Measurements from ENCODE around the gene MAML3. TPM values are rescaled to one million over a fixed set of nuclear protein-coding genes. Genes with fewer than 3 reads are reported as not detected.

The MAML3 gene
- total RNA-seq, 2 experiments from 2014 or later: 2.0 to 2.4 TPM

DNA sequence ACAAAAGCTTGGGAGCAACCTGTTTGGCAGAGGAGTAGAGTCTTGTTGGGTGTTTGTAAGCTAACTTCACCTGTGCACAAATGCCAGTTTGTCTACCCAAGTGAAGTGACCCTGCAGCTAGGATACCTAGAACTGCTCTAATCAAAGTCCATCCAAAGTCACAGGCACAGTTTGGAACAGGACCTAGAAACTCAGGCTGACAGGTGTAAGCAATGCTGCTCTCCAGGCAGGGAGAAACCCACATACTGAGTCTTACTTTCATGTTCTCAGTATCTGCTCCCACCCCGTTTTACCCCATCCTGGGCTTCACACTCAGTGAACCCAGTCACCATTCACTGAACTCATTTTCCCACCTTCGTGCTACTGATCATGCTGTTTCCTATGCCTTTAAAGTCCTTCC lies 40.3 kb downstream of the MAML3 start:
- no peak for ATAC-seq
- ChIA-PET CTCF (interaction anchor here (2.3 kb wide), 1 partner anchor 11 kb away, joined by 9 read pairs; no protein-coding TSS in a partner anchor), POLR2A (no interaction called here)
- H3K9me3 Mint-ChIP-seq: no peaks in the 10 kb centered on the region
- H3K4me3 Mint-ChIP-seq: no peak overlapping the region
- peaks cover 2% of the 10 kb centered on the region for H3K27me3 Mint-ChIP-seq
- H3K4me1 Mint-ChIP-seq (ENCODE audit: low read depth): peaks cover 42% of the 10 kb centered on the region
- TF ChIP-seq, protein P1, sequence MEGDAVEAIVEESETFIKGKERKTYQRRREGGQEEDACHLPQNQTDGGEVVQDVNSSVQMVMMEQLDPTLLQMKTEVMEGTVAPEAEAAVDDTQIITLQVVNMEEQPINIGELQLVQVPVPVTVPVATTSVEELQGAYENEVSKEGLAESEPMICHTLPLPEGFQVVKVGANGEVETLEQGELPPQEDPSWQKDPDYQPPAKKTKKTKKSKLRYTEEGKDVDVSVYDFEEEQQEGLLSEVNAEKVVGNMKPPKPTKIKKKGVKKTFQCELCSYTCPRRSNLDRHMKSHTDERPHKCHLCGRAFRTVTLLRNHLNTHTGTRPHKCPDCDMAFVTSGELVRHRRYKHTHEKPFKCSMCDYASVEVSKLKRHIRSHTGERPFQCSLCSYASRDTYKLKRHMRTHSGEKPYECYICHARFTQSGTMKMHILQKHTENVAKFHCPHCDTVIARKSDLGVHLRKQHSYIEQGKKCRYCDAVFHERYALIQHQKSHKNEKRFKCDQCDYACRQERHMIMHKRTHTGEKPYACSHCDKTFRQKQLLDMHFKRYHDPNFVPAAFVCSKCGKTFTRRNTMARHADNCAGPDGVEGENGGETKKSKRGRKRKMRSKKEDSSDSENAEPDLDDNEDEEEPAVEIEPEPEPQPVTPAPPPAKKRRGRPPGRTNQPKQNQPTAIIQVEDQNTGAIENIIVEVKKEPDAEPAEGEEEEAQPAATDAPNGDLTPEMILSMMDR (IDR thresholded peaks at IDR 0.05): no peak
- H3K36me3 Mint-ChIP-seq (ENCODE audit: low read depth): no peaks in the 10 kb centered on the region
- intact Hi-C loops (cut with micrococcal nuclease): no loop called here
- H3K27ac Mint-ChIP-seq: no peak overlapping the region
- no peak for DNase-seq

DNA sequence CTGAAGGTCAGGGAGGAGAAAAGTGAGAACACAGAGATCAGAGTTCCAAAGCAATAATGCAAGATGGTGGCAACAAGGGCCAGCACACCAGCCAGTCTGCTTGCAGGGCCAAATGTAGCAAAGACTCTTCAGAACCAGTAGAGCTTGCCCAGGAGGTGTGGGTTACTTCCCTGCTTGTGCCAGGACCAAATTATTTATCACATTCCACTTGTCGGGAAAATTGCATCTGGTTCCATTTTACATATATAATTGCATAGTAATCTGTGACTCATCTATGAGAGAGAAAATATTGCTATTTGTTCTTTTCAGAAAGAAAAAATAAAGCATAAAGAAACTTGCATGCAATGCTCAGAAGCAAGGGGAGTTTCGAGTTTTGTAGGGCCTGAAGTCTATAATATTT lies 41.4 kb downstream of the MAML3 start:
- intact Hi-C loops (cut with micrococcal nuclease): no loop called here
- CTCF ChIA-PET: interaction anchor here (1.3 kb wide), 1 partner anchor 25 kb away, joined by 3 read pairs; no protein-coding TSS in a partner anchor

DNA sequence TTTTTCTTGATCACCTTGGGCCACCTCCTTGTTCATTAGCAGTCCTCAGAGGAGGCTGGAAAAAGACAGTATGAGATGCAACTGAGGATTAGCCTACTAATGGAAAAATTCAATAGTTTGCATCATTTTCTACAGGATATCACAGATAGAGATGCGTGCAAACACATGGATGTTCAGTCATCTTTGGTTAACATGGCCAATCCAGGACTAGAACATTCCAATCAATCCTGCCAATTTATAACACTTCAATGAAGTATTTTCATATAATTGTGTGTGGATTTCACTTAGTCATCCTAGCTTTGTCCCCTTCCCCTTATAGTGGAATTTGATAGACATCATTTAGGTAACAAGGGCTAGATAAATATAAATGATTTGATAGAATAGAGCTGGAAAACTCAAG lies 42.7 kb downstream of the MAML3 start:
- peaks cover 45% of the 10 kb centered on the region for H3K4me1 Mint-ChIP-seq (ENCODE audit: low read depth)
- no peaks in the 10 kb centered on the region for H3K9me3 Mint-ChIP-seq
- no peak overlapping the region for H3K4me3 Mint-ChIP-seq
- TF ChIP-seq, protein P1 (IDR thresholded peaks at IDR 0.05): no peak
- intact Hi-C loops (cut with micrococcal nuclease): no loop called here
- H3K36me3 Mint-ChIP-seq (ENCODE audit: low read depth): no peaks in the 10 kb centered on the region
- no peak overlapping the region for H3K27ac Mint-ChIP-seq
- ChIA-PET POLR2A (no interaction called here), CTCF (interaction anchor here (1.2 kb wide), 1 partner anchor 11 kb away, joined by 3 read pairs; no protein-coding TSS in a partner anchor)
- DNase-seq (no peak), ATAC-seq (no peak)
- H3K27me3 Mint-ChIP-seq: peaks cover 2% of the 10 kb centered on the region

More for the DNA sequence above, 41.4 kb downstream of the MAML3 start:
- Mint-ChIP-seq H3K4me3 (no peak overlapping the region), H3K36me3 (ENCODE audit: low read depth) (no peaks in the 10 kb centered on the region), H3K27ac (no peak overlapping the region), H3K9me3 (no peaks in the 10 kb centered on the region), H3K27me3 (peaks cover 2% of the 10 kb centered on the region), H3K4me1 (ENCODE audit: low read depth) (peaks cover 52% of the 10 kb centered on the region)
- ATAC-seq: no peak
- POLR2A ChIA-PET: no interaction called here
- TF ChIP-seq, protein P1 (IDR thresholded peaks at IDR 0.05): no peak
- DNase-seq: no peak

DNA sequence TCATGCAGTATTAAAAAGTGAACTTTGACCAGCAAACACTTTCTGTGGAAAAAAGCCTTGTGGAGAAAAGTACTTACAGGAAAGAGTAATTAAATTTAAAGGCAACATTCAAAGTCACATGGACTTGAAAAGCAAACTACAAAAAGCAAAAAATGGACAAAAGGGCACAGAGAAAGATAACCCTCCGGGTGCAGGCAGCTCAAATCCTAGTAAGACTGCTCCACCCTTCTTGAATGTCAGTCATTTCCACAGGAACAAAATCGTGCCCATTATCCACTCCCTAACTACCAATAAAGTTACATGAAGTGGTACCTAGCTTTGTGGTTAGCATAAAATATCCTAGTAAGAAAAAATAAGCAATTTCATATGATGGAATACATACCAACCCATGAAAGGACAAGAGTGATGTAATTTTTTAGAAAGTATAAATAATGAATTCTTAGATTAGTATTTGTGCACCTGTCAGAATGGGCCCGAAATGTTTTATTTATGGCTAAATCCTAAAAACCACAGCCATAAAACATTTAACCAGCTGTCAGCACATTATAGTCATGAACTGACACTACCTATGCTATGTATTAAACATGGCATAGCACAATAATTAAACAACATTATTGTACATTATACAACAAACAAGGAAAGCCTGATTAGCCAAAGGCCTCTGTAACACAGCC lies 43.3 kb downstream of the MAML3 start:
- ATAC-seq (no peak), DNase-seq (no peak)
- Mint-ChIP-seq H3K27me3 (peaks cover 2% of the 10 kb centered on the region), H3K9me3 (no peaks in the 10 kb centered on the region), H3K36me3 (ENCODE audit: low read depth) (no peaks in the 10 kb centered on the region), H3K27ac (no peak overlapping the region), H3K4me3 (no peak overlapping the region), H3K4me1 (ENCODE audit: low read depth) (peaks cover 44% of the 10 kb centered on the region)
- TF ChIP-seq, protein P1 (IDR thresholded peaks at IDR 0.05): no peak
- ChIA-PET CTCF (interaction anchor here (1.2 kb wide), 1 partner anchor 12 kb away, joined by 3 read pairs; no protein-coding TSS in a partner anchor), POLR2A (no interaction called here)
- intact Hi-C loops (cut with micrococcal nuclease): no loop called here

DNA sequence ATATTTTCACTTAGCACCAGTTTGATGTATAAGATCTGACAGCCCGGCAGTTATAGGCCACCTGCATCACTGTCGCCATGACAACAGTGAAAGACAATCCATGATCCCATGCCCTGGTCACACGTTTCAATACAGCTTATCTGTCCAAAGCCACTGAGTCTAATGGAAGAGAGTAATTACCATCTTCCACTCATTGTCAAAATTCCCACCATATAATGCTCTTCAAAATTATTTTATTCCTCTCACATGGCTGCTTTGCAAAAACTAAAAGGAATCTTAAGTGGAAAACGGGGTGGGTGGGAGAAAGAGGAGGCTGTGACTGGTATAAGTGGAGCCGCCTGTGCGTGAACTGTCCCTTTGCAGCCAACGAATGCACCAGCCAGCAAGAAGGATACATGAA lies 44.2 kb downstream of the MAML3 start:
- Mint-ChIP-seq H3K4me3 (no peak overlapping the region), H3K27ac (no peak overlapping the region), H3K27me3 (peaks cover 2% of the 10 kb centered on the region), H3K36me3 (ENCODE audit: low read depth) (no peaks in the 10 kb centered on the region), H3K9me3 (no peaks in the 10 kb centered on the region), H3K4me1 (ENCODE audit: low read depth) (peaks cover 38% of the 10 kb centered on the region)
- DNase-seq (no peak), ATAC-seq (no peak)
- intact Hi-C loops (cut with micrococcal nuclease): no loop called here
- ChIA-PET POLR2A (no interaction called here), CTCF (interaction anchor here (1.0 kb wide), 1 partner anchor 12 kb away, joined by 4 read pairs; no protein-coding TSS in a partner anchor)
- TF ChIP-seq, protein P1 (IDR thresholded peaks at IDR 0.05): no peak

All from activated CD8-positive, alpha-beta T cell treated with anti-CD3 and anti-CD28 coated beads for 36 hours (primary cell).